Mesenchymal stem cell (in vitro differentiated cells and primary cell): Measurements from ENCODE around the gene CUX1.

Experiments
- DNase-seq: peaks from one replicate; pipeline ENCODE4 v3.0.0-alpha.2; 2013
- H2AFZ ChIP-seq: one replicate; pipeline ENCODE4 v1.6.1; 2013; ENCODE audit warnings: low read depth, mild to moderate bottlenecking, control low read depth, inconsistent platforms, low read length, moderate library complexity
- H2AK5ac ChIP-seq: 2 replicates; pipeline ENCODE4 v1.6.1; 2013; ENCODE audit warnings: low read length, moderate library complexity, mild to moderate bottlenecking, inconsistent platforms; ENCODE audit not compliant: severe bottlenecking
- H2BK120ac ChIP-seq: one replicate; pipeline ENCODE4 v1.6.1; 2013; ENCODE audit warnings: low read depth, mild to moderate bottlenecking, inconsistent platforms, low read length, moderate library complexity
- H2BK12ac ChIP-seq, 2 experiments: one replicate each; pipeline ENCODE4 v1.6.1; 2013; ENCODE audit warnings: inconsistent platforms in 2 of 2, low read length in 2 of 2, mild to moderate bottlenecking in 2 of 2, moderate library complexity in 2 of 2, control low read depth in 1 of 2
- H2BK15ac ChIP-seq: one replicate; pipeline ENCODE4 v1.6.1; 2013; ENCODE audit warnings: mild to moderate bottlenecking, low read depth, inconsistent platforms; ENCODE audit not compliant: poor library complexity, severe bottlenecking
- H2BK5ac ChIP-seq: 2 replicates; pipeline ENCODE4 v1.6.1; 2013; ENCODE audit warnings: low read depth, mild to moderate bottlenecking, low read length, control low read depth, inconsistent platforms; ENCODE audit not compliant: poor library complexity, severe bottlenecking
- H3K14ac ChIP-seq, 2 experiments: one replicate each; pipeline ENCODE4 v1.6.1; 2013; ENCODE audit warnings: inconsistent platforms in 2 of 2, low read length in 2 of 2, control low read depth in 1 of 2, mild to moderate bottlenecking in 1 of 2, moderate library complexity in 1 of 2
- H3K18ac ChIP-seq, 2 experiments: one replicate each; pipeline ENCODE4 v1.6.1; 2013; ENCODE audit warnings: inconsistent platforms in 2 of 2, low read length in 2 of 2, control low read depth in 1 of 2, low read depth in 1 of 2, mild to moderate bottlenecking in 1 of 2
- H3K23ac ChIP-seq, 2 experiments: one replicate each; pipeline ENCODE4 v1.6.1; 2013; ENCODE audit warnings: inconsistent platforms in 2 of 2, low read length in 2 of 2, mild to moderate bottlenecking in 2 of 2, moderate library complexity in 2 of 2, control low read depth in 1 of 2
- H3K27ac ChIP-seq: 2 replicates; pipeline ENCODE4 v1.5.1; 2013; ENCODE audit warnings: mild to moderate bottlenecking, moderate library complexity, low read length, control low read depth, inconsistent platforms; ENCODE audit not compliant: poor library complexity, severe bottlenecking
- H3K27me3 ChIP-seq, 2 experiments: 2 replicates each; pipeline versions ENCODE4 v1.6.1 to v1.7.0; 2013; ENCODE audit warnings: low read length in 2 of 2, mild to moderate bottlenecking in 2 of 2, moderate library complexity in 2 of 2, control low read depth in 1 of 2, inconsistent platforms in 1 of 2; ENCODE audit not compliant: control insufficient read depth in 1 of 2, insufficient read depth in 1 of 2
- H3K36me3 ChIP-seq, 2 experiments: 2 replicates each; pipeline versions ENCODE4 v1.6.1 to v1.7.0; 2013; ENCODE audit warnings: low read length in 2 of 2, control low read depth in 1 of 2, inconsistent platforms in 1 of 2, low read depth in 1 of 2, mild to moderate bottlenecking in 1 of 2; ENCODE audit not compliant: insufficient read depth in 2 of 2, control insufficient read depth in 1 of 2
- H3K4ac ChIP-seq, 2 experiments: one replicate each; pipeline ENCODE4 v1.6.1; 2013; ENCODE audit warnings: inconsistent platforms in 2 of 2, low read length in 2 of 2, mild to moderate bottlenecking in 2 of 2, moderate library complexity in 2 of 2, control low read depth in 1 of 2, low read depth in 1 of 2
- H3K4me1 ChIP-seq: 2 replicates; pipeline ENCODE4 v1.6.1; 2013; ENCODE audit warnings: low read depth, low read length, control low read depth; ENCODE audit not compliant: control insufficient read depth, insufficient read depth
- H3K4me2 ChIP-seq: 2 replicates; pipeline ENCODE4 v1.6.1; 2013; ENCODE audit warnings: low read length, mild to moderate bottlenecking, inconsistent platforms; ENCODE audit not compliant: poor library complexity, severe bottlenecking
- H3K4me3 ChIP-seq, 2 experiments: 2 replicates each; pipeline versions ENCODE4 v1.5.1 to v1.7.0; 2013; ENCODE audit warnings: low read length in 2 of 2, mild to moderate bottlenecking in 2 of 2, control low read depth in 1 of 2, low read depth in 1 of 2; ENCODE audit not compliant: insufficient read depth in 1 of 2
- H3K79me1 ChIP-seq: replicated peaks from 2 replicates; pipeline ENCODE4 v1.6.1; 2013; ENCODE audit warnings: mild to moderate bottlenecking, control low read depth, low read length, inconsistent platforms; ENCODE audit not compliant: poor library complexity, severe bottlenecking
- H3K9ac ChIP-seq: 2 replicates; pipeline ENCODE4 v1.7.0; 2013; ENCODE audit warnings: mild to moderate bottlenecking, low read length, moderate library complexity
- H3K9me3 ChIP-seq: 2 replicates; pipeline ENCODE4 v1.7.0; 2013; ENCODE audit warnings: mild to moderate bottlenecking, low read length; ENCODE audit not compliant: control insufficient read depth
- H4K8ac ChIP-seq: one replicate; pipeline ENCODE4 v1.6.1; 2013; ENCODE audit warnings: inconsistent platforms, mild to moderate bottlenecking, low read length, moderate library complexity
- H4K91ac ChIP-seq: one replicate; pipeline ENCODE4 v1.6.1; 2013; ENCODE audit warnings: mild to moderate bottlenecking, low read length, inconsistent platforms
- WGBS: methylation state at CpG from one replicate; pipeline ENCODE4 v1.1.7; 2013; ENCODE audit warnings: mixed read lengths; 5-methylcytosine and 5-hydroxymethylcytosine counted together

CUX1 gene

DNA sequence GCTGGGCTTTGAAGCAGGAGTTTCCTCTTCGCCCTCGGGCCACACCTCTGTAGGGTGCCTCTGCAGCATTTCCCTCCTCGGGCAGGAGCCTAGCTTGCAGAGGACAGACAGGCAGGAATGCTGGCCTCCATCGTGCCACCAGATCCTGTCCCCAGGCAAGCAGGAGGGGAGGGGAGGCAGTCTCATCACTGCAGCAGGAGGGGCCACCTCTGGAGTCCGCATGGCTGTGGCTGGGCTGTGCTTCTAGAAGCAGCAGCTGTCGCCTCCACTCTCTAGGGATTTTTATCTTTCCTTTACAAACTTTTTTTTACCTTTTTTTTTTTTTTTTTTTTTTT is 181.4 kb downstream of the CUX1 start:
- 38% methylated on average over 4 of the region's 6 CpGs for WGBS
- Histone ChIP-seq H2BK5ac (no peak overlapping the region), H2BK15ac (no peak overlapping the region), H2AFZ (no peak overlapping the region), H3K36me3 (peaks cover 0 to 15% of the 10 kb centered on the region in 2 experiments), H3K23ac (no peak overlapping the region), H3K9ac (no peak overlapping the region), H3K14ac (no peak overlapping the region), H3K4me1 (peaks cover 9% of the 10 kb centered on the region), H3K9me3 (no peaks in the 10 kb centered on the region), H3K4me3 (no peak overlapping the region), H3K4ac (no peak overlapping the region), H4K8ac (peak overlapping the region; percentile 57), H3K79me1 (peaks cover 56% of the 10 kb centered on the region), H3K27me3 (no peaks in the 10 kb centered on the region), H2BK120ac (no peak overlapping the region), H2AK5ac (no peak overlapping the region), H4K91ac (no peak overlapping the region), H2BK12ac (no peak overlapping the region), H3K4me2 (no peak overlapping the region), H3K18ac (no peak overlapping the region), H3K27ac (no peak overlapping the region)
- DNase-seq, result no peak

DNA sequence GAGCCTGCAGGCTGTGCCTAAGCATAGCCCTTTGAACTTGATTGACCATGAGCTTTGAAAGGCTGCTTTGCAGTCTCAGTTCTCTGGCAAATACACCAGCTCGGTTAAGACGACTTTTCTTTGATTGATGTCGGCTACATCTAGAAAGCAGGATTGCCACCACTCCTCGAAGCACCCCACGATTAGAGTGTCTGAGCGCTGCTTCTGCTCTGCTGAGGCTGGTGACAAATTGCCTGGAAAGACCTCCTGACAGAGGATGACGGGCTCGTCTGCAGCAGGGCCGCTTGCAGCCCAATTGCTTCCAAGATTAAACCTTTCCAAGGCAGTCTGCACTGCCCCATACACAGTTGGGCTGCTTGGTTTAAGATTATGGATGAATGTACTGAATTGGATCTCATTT is 182.0 kb downstream of the CUX1 start:
- no peaks in the 10 kb centered on the region for H3K27me3 ChIP-seq
- H2AFZ ChIP-seq, result no peak overlapping the region
- WGBS, result 80% methylated on average over 9 of the region's 9 CpGs

DNA sequence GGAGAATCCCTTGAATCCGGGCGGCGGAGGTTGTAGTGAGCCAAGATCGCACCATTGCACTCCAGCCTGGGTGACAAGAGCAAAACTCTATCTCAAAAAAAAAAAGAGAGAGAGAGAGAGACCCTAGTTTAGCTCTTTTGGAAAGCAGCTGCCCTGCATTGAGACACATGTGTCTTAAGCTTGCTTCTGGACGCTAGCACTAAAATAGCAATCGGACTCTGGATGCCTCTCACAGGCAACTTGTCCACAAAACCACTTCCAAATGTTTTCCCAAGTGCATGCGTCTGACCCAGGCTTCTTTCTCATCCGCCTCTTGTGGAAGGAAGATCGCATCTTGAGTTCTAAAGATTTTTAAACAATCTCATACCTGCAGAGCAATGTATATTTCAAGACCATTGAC is 182.7 kb downstream of the CUX1 start:
- Histone ChIP-seq H3K79me1 (peaks cover 54% of the 10 kb centered on the region), H3K4me2 (no peak overlapping the region), H4K8ac (no peak overlapping the region), H3K27me3 (no peaks in the 10 kb centered on the region), H3K23ac (no peak overlapping the region), H3K4me3 (no peak overlapping the region), H2BK5ac (no peak overlapping the region), H3K4ac (no peak overlapping the region), H3K36me3 (peaks cover 0 to 12% of the 10 kb centered on the region in 2 experiments), H2BK120ac (no peak overlapping the region), H3K4me1 (peaks cover 17% of the 10 kb centered on the region), H2AFZ (no peak overlapping the region), H3K9me3 (no peaks in the 10 kb centered on the region), H3K18ac (no peak overlapping the region), H2AK5ac (no peak overlapping the region), H3K27ac (no peak overlapping the region), H3K9ac (no peak overlapping the region), H4K91ac (no peak overlapping the region), H2BK12ac (no peak overlapping the region), H3K14ac (no peak overlapping the region), H2BK15ac (no peak overlapping the region)
- DNase-seq, result no peak
- WGBS, result 95% methylated on average over 9 of the region's 9 CpGs

More for the DNA sequence above, 182.0 kb downstream of the CUX1 start:
- Histone ChIP-seq H3K23ac (no peak overlapping the region), H4K91ac (no peak overlapping the region), H3K79me1 (peaks cover 55% of the 10 kb centered on the region), H2AK5ac (no peak overlapping the region), H2BK12ac (no peak overlapping the region), H2BK5ac (no peak overlapping the region), H3K4me3 (no peak overlapping the region), H3K18ac (no peak overlapping the region), H3K14ac (no peak overlapping the region), H3K9me3 (no peaks in the 10 kb centered on the region), H2BK120ac (no peak overlapping the region), H3K4me2 (no peak overlapping the region), H3K27ac (no peak overlapping the region), H3K36me3 (peaks cover 0 to 15% of the 10 kb centered on the region in 2 experiments), H2BK15ac (no peak overlapping the region), H3K9ac (no peak overlapping the region), H3K4ac (no peak overlapping the region), H4K8ac (no peak overlapping the region), H3K4me1 (peaks cover 12% of the 10 kb centered on the region)
- no peak for DNase-seq

DNA sequence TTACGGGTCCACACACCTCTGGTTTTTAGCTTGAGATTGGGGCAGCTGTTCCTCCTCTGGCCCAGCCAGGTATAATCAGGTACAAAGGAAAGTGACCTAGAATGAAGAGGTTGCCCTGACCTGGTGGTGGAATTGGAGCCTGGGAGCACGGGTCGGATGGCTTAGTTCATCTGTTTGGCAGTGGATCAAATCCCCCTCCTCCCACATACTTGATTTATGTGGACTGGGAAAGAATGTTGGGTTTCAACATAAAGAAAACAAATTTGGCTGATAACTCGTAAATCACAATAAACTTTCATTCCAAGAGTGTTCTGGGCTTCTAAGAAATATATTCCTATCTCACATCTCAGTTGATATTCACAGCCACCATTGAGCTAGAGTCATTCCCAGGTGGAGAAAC is 186.8 kb downstream of the CUX1 start:
- Histone ChIP-seq H3K4me2 (no peak overlapping the region), H2BK15ac (no peak overlapping the region), H3K9ac (no peak overlapping the region), H3K9me3 (no peaks in the 10 kb centered on the region), H4K91ac (no peak overlapping the region), H3K23ac (no peak overlapping the region), H3K4me1 (peaks cover 20% of the 10 kb centered on the region), H2BK5ac (no peak overlapping the region), H3K4ac (no peak overlapping the region), H3K79me1 (peaks cover 49% of the 10 kb centered on the region), H2AFZ (no peak overlapping the region), H3K14ac (no peak overlapping the region), H3K27ac (no peak overlapping the region), H3K18ac (no peak overlapping the region), H3K4me3 (no peak overlapping the region), H2BK120ac (no peak overlapping the region), H3K36me3 (peaks cover 0 to 3% of the 10 kb centered on the region in 2 experiments), H2BK12ac (no peak overlapping the region), H2AK5ac (no peak overlapping the region), H3K27me3 (no peaks in the 10 kb centered on the region), H4K8ac (no peak overlapping the region)
- WGBS, result 92% methylated on average over 1 of the region's 4 CpGs
- DNase-seq, result no peak
